NCI-H2081 (cell line): ENCODE measurements around the gene SNED1.

ENCODE experiments used
- DNase-seq, 2 experiments: peaks; one replicate each; lab custom pipeline; 2025; lab: John Stamatoyannopoulos, UW

SNED1 gene

DNA sequence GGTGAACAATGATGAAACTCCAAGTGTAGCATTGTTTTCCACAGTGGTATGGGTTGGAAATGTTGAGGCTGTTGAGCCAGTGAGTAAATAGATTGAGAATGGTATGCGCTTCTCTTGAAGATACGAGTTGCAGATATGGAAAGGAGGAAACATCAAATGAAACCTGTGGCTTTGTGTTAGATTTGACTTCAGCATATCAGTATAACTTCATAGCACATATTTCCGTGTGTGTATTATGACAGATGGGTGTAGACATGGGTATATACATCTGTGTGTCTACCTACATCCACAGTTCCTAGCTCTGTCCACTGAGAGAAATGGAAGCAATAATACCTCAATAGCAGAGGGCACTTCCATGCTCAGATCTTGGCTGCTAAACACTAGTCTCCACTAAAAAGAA is 8.0 kb downstream of the SNED1 start:
- DNase-seq, result no peak

DNA sequence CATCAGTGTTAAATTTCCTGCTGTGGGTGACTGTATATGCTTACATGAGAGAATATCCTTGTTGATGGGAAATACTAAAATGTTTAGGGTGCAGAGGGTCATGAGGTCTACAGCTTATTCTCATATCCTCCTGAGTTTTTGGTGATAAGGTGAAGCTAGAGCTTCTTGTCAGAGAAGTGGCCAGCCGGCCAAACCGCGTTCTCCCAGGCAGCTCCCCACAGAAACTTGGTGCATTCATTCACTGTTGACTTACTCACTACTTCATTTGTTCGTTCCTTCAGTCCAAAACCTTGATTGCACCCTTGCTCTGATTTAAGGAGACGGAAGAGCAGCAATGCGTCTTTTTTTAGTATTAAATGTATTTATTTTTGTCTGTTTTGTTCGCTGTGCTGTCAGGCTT is 8.7 kb downstream of the SNED1 start:
- DNase-seq, result no peak

DNA sequence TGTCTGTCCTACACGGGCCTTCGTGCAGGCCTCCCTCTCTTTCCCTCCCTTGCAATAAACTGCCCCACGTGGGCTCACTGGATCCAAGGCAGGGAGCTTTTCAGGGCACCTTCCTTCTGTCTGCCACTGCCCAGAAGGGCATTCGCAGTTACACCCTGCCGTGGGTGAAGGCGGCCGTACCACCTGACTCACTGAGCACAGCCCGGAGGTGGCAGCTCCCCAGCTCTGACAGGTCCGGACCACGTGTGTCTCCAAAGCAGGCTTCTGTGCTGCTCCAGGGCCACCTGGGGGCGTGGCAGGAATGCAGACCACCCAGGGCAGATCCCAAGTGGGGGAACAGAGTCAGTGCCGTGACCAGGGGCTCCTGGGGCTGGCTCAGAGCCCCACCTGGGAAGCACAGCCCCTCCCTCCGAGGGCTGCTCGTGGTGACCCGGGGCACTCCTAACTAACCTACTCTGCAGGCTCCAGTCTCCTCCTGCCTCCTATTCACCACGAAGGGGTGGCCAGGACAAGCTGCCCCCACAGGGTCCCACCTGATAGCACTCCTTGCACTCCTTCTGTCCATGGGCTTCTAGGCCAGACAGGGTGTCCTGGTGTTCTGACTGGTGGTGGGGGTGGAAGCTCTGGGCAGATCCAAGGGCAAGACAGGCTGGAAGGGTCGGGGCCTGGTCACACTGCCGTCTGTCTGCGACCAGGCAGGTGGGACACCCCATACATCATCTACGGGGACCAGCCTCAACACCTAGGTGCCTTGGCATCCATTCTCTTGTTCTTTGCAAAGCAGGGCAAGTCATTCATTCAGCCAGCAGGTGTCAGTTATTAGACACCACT is 9.7 kb downstream of the SNED1 start:
- DNase-seq, result no peak

DNA sequence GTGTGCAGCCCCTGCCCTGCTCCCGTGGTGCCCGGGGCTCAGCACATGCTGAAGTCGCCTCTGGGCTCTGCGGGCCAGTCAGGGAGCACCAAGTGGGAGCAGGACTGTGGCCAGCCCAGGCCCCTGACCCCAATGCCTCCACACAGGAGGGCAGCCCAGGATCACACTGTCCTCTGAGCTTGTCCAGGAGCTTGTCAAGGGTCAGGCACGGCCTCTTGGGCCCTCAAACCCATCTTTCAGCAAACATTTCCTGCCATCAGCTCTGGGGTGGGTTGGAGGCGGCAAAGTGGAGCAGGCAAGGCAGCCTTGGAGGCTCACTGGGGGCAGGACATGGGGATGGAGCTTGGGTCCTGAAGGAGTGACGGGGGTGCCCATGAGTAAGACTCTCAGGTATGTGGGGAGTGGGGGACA is 10.3 kb downstream of the SNED1 start:
- DNase-seq, result no peak

DNA sequence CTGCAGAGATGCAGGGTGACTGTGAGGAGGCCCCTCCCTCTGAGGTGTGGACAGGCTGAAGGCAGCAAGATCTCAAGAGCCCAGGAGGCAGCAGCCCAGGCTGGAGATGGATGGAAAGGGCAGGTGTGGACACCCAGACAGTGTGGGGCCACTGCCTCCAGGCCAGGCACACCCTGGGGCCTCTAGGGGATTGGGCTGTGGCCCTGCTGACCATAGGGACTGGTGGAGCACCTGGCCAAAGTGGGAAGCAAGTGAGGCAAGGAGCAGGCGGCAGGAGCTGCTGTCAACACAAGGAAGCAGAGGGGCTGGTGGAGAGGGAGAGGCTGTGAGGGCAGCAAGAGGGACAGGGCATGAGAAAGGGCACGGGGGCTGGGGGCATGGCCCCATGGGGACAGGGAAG is 10.8 kb downstream of the SNED1 start:
- DNase-seq, result no peak

DNA sequence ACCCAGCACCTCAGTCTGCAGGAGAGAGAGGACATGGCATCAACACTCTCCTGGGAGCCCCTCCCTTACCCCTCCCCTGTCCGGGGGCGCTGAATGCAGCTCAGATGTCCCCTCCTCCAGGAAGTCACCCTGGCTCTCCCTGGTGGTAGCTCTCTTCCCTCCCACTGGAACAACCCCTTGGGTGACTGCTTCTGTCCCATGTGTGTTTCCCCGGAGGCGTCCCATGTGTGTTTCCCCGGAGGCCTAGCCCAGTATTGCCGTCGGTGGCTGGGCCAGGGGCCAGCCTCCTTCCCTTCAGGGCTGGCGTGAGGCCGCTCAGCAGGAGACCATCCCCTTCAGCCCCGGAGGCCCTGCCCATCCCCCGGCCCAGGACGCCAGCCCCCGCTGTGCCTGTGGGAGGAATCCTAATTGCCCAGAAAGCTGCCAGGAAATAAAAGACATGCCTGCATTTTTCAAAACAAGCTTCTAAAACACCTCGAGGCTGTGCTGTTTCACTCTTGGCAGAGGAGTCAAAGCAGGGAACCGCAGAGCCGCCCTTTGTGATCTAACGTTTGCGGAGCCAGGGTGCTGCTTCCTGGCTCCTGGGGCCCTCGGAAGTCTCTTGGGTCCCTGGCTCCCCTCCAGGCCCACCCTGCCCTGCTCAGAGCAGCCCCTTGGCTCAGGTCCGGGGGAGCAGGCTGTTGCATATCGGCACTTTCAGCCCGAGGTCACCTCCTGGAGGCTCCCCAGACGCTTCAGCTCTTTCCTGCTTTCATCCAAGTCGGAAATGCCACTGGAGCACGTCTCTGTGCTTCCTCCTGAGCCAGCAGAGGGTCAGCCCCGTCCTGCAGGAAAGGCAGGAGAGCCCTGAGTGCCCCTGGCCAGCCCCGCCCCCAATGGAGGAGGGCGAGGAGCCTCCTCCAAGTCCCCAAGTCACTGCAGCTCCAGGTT is 11.4 kb downstream of the SNED1 start:
- DNase-seq, result peak in 1 of 2 experiments; percentile 52

DNA sequence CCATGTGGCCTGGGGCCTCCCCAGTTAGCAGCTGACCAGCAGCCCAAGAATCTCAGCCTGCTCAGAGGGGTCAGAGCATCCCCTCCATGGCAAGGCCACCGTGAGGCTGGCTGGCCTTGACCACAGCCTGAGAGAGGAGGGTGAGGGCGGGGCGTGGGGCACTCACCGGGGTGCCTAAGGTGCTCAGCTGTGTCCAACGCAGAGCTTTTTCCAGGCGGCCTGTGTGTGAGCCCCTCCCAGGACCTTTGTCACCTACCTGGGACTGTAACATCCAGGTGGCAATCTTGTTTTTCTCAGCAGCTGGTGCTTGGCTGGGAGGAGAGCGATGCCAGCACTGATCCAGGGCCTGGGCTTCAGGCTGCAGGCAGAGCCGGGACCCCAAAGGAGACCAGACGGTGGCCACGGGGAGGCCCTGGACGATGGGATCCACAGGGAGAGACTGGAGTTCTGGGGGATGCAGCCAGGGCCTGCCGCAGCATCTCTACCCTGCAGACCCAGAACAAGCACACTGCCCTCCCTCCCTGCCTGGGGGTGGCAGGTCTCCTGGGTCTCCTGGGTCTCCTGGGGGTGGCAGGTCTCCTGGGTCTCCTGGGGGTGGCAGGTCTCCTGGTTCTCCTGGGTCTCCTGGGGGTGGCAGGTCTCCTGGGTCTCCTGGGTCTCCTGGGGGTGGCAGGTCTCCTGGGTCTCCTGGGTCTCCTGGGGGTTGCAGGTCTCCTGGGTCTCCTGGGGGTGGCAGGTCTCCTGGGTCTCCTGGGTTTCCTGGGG is 12.3 kb downstream of the SNED1 start:
- no peak for DNase-seq

DNA sequence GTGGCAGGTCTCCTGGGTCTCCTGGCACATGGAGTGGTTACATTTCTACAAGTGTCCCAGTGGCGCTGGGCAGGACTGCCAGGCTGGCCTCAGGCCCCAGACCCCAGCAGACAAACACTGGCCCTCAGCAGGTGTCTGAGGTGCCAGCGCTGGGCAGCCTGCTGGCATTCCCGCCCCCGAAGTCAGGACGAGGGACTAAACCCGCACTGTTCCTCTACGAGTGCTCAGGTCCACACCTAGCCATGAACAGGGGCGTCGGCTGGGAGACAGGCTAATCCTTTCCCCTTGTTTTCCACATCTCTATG is 12.8 kb downstream of the SNED1 start:
- DNase-seq, result no peak

DNA sequence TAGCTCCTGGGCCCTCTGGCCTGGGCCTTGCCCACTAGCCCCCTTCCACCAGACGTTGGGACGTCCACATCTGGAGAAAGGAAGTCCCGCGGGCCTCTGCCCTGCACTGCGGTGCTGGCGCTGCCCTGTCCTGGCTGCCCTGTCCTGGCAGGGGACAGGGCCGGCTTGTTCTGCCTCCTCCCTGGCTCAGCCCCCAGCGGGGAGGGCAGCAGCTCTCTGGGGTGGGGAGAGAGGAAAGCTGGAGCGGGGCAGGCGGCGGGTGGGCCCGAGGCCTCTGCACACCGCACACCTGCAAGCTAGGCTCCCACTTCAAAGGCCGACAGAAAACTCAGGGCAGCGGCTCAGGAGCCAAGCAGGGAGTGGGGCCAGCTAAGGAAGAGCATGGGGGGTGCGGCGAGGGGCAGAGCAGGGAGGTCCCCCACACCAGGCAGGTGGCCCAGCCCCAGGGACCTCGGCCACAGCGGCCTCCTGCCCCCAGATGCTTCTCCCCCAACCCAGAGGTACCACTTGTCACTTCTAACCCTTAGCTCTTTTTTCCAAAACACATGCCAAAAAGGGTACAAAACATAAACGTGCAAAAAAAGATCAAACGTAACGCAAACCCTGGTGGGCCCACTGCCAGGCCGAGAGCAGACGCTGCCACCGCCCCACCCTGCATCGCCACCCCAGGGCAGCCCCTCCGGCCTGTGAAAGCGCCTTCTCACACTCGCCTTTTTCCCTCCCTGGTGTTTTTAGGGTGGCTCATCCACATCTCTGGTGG is 13.5 kb downstream of the SNED1 start:
- no peak for DNase-seq

DNA sequence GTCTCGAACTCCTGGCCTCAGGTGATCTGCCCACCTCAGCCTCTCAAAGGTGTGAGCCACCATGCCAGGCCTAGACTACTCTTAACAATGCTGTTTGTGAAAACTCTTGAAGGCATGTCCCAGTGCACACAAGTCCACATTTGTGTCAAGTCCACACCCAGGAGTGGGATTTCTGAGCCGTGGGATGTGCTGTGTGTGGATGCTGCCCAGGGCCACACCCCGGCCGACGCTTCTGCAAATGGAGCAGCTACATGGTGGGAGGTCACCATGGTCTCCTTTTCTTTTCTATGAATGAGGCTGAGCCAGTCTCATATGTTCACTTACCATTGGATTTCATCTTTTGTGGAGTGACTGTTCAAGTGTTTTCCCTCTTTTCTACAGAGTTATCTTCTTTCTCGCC is 15.8 kb downstream of the SNED1 start:
- DNase-seq, result no peak

DNA sequence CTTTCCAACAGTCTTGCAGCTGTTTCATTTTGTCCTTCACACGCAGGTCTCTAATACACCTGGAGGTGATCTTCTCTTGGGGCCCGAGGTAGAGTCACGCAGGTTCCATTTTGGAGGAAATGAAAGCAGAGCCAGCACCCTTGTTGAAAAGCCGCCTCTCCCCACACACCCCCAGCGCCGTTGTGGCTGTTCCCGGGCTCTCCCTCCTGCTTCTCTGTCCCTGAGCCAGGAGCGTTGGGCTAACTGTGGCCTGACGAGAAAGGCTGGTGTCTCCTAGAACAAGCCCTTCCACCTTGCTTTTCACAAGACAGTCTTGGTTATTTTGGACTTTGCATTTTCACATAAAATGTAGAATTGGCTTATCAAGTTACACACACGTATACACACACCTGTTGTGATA is 16.3 kb downstream of the SNED1 start:
- DNase-seq, result no peak

DNA sequence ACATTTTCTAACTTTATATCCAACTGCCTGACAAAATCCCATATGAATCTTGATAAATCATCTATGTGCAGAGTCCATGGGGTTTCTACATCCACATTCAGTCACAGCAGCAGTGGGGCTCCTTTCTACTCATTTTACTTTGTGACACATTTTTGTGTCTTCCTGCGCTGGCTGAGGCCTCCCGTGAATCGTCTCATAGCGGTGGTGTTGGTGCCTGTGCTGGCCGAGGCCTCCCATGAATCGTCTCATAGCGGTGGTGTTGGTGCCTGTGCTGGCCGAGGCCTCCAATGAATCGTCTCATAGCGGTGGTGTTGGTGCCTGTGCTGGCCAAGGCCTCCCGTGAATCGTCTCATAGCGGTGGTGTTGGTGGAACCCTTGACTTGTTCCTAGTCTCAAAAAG is 17.0 kb downstream of the SNED1 start:
- no peak for DNase-seq

DNA sequence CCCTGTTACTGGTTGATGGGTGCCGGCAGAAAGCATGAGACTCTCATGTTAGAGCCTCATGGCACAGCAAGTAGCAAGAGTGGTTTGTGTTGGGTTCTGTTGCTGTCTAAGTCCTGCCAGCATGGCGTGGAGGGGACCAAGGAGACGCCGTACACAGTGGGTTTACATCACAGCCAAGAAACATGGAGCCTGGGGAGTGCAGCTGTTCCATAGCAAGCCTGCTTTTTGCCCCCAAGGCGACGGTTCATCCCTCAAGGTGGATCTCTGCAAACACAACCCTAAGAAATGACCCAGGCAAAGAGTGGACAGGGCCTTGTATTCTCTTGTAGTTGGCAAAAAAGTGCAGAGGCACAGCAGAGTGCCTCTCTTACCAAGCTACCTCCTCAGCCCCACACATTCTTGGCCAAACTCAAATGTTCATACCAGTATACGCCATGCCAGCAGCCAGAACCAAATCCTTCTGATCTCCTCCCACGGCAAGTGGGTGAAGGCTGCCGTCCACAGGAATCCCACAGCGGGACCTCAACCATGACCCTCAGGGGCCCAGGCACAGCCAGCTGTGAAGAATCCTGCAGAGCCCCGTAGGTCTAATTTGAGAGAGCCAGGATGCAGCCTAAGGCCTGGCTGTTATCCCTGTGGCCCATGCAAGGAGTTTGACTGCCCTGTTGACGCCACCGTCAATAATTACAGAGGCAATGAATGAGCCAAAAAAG is 19.0 kb downstream of the SNED1 start:
- no peak for DNase-seq

DNA sequence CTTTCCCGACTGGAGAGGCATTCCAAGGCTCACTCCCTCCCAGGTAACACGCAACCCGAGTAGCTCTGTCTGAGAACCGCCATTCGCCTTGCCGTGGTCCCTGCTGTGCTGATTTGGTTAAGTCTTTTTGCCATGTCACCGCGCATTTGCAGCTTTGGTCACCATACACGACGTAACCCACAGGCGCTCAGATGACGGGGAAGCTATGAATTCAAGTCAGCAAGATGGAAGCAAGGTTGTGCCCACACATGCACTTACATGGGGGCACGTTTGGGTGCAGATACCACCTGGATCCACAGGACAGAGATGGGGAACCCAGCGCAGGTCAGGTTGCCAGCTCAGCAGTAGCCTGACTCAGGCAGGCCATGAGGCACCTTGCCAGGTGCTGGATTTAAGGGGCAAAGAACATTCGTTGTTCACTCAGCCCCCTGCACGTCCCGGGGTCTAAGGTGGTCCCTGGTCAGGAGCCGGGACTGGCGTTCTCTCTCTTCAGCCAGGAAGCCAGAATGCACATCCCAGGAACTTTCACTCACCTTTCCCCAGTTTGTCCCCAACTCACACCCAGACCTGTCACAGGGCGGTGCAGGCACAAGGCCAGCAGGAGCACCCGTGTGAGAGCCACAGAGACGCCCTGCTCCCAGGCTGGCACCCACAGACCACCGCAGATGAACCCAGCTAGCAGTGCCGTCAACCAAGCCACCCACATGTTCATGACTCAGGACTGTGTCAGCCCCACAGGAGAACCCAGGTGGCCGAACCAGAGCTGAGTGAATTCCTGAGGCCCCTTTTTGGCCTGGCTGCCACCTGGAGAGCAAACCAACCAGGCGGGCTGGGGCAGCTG is 19.9 kb downstream of the SNED1 start:
- DNase-seq, result no peak

DNA sequence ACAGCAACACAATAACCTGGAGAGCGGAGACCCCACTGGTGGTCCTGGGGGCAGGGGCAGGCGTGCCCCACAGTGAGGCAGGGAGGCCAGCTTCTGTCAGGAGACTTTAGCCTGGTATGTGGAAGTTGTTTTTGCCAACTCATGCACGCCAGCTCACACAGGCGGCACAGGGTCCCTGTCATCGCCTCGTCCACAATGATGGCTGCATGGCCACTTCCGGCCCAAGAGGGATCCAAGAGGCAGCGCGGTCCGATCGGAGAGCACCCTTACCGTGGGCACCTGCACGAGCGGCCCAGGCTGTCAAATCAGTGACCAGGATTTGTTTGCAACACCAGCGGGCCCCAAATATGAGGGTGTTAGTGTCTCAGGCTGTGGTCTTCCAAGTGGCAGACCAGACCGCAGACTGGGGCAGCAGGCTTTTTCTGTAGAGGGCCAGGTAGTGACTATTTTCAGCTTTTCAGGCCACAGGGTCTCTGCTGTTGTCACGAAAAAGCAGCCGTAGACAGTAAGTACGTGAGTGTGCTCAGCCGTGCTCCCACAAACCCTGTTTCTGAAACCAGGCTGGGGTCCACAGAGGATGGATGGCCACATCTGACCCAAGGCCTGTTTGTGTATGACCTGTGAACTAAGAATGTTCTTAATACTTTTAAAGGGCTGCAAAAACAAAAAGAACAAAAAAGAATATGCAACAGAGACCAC is 21.2 kb downstream of the SNED1 start:
- no peak for DNase-seq

DNA sequence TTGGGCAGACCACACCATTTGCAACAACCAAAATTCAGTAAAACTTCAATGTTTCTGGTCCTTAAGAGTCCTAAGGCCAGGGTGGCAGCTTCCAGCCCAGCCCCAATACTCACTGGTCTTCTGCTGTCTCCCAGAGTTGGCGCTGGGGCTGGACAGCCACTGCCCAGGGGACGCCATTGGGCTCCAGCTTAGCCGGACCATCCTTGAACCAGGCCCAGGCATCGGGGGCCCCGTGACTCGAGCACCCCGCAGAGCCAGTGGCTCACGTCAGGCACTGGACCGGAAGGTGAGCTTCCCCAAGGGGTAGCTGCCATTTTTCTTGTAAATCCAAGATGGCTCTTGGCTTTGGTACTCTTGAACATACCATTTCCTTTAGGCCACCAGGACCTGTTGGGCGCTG is 21.8 kb downstream of the SNED1 start:
- no peak for DNase-seq

DNA sequence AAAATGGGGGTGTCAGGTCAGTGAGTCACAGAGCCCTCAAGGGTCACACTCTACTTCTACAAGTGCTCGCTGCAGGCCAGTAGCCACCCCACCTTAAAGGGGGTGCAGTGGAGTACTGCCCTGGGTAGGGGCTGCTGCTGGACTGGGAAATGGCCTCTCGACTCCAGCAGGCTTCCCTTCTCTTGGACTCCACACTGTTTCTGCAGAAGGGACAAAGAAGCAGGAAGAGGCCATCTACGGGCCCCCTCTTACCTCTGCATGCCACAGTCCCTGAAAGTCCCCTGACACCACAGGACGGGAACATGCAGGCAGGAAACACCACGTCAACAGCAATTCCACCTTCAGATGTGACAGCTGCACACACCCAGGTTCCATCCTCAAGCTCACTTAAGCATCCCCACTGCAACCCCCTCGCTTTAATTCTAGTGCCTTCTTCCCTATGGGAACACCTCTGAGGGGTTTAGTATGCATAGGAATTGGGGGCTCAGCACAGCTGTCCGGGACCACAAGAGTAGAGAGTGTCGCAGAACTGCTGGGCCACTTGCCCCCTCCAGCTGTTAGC is 22.3 kb downstream of the SNED1 start:
- DNase-seq, result no peak

DNA sequence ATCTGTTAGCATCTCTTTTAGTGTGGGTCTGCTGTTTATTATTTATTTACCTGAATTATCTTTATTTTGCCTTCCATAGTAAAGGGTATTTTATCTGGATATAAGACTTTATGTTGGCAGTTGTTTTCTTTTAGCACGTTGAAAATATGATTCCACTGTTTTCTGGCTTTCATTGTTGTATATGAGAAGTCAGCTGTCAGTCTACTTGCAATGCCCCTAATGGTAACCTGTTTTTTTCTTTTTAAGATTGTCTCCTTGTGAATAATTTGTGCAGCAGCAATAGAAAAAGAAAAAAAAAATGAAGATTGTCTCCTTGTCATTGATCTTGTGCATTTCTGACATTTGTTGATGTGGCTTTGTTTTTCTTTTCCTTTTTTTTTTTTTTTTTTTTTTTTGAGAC is 27.2 kb downstream of the SNED1 start:
- DNase-seq, result no peak

DNA sequence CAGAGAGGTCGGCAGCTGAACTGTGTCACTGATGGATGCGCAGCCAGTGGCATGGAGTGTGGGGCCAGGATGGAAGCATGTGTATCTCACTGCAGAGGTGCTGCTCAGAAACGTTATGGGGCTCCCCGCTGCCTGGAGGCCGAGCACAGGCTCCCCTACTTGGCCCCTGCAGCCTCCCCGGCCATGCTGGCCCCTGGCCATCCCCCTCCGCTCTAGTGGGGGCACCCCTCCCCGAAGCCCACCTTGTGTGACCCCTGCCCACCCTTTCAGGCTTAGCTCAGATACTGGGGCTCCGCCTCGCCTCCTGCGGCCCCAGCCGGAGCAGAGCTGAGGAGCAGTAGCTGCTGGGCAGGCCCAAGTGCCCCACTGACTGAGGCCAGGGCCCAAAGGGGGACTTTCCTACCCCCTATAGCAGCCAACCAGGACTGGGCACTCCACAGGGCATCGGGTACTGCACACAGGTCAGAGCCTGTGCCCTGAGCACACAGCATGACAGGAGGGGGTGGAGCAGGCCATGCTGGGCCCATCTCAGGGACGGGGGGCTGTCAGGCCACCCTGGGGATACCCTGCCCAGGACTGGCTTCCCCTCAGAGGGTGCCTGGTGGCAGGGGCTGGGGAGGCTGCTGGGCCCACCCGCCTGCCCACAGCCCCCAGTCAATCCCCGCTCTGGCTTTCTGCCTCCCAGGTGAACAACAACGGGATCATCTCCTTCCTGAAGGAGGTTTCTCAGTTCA is 31.3 kb downstream of the SNED1 start:
- DNase-seq, result no peak
